Right atrium auricular region (tissue), 2 donors: ENCODE measurements around the gene MED31. TPM values are rescaled to one million over a fixed set of nuclear protein-coding genes. Genes with fewer than 3 reads are reported as not detected.

ENCODE experiments used
- DNase-seq: peaks from one replicate; pipeline ENCODE4 v3.0.0-alpha.2; 2019; ENCODE audit warnings: low spot score
- H3K27ac ChIP-seq, 2 donors: fragments of 200-600 bp; sonication (generic); 1 replicate in 1 of 2; 2 replicates in 1 of 2; pipeline ENCODE4 v1.5.1; 2016 to 2019
- H3K27me3 ChIP-seq, 2 donors: fragments of 200-600 bp; sonication (generic); one replicate each; pipeline versions ENCODE4 v1.5.1 to v1.6.0; 2017 to 2019
- H3K36me3 ChIP-seq: fragments of 200-600 bp; sonication (generic); one replicate; pipeline ENCODE4 v1.5.1; 2016
- H3K4me1 ChIP-seq, 2 donors: fragments of 200-600 bp; sonication (generic); one replicate each; pipeline versions ENCODE4 v1.5.1 to v1.6.0; 2017 to 2019
- H3K4me3 ChIP-seq, 2 donors: fragments of 200-600 bp; sonication (generic); 1 replicate in 1 of 2; 2 replicates in 1 of 2; pipeline ENCODE4 v1.5.1; 2017 to 2019; ENCODE audit warnings: mild to moderate bottlenecking in 1 of 2, moderate library complexity in 1 of 2
- H3K9me3 ChIP-seq, 2 donors: fragments of 200-600 bp; sonication (generic); one replicate each; pipeline ENCODE4 v1.5.1; 2019
- CTCF ChIP-seq, 2 donors: fragments of 200-600 bp; sonication (generic); IDR thresholded peaks; one replicate each; pipeline ENCODE4 v1.5.1; 2019; ENCODE audit warnings: antibody characterized with exemption in 2 of 2
- total RNA-seq, 2 donors: library from RNA; depleted of rRNA; stranded (reverse); fragments of >200 nt; gene quantifications; one replicate each; pipeline ENCODE4 v1.1.0, GENCODE V29; 2016

The MED31 gene
- total RNA-seq, 2 donors from 2014 or later: 7.0 to 8.2 TPM

GRCh38 chr17:6686026-6686425, 34.6 kb upstream of the MED31 start:
- Histone ChIP-seq H3K4me3 (no peak overlapping the region), H3K36me3 (no peaks in the 10 kb centered on the region), H3K9me3 (no peaks in the 10 kb centered on the region), H3K4me1 (no peaks in the 10 kb centered on the region), H3K27ac (no peak overlapping the region), H3K27me3 (no peaks in the 10 kb centered on the region)
- no peak for TF ChIP-seq CTCF (IDR thresholded peaks at IDR 0.05)
- no peak for DNase-seq

- H3K27ac ChIP-seq: no peak overlapping the region
- no peaks in the 10 kb centered on the region for H3K4me1 ChIP-seq
- H3K9me3 ChIP-seq: no peaks in the 10 kb centered on the region
- no peaks in the 10 kb centered on the region for H3K27me3 ChIP-seq
- DNase-seq: no peak
- no peak overlapping the region for H3K4me3 ChIP-seq
- no peak for TF ChIP-seq CTCF (IDR thresholded peaks at IDR 0.05)
- H3K36me3 ChIP-seq: no peaks in the 10 kb centered on the region
Measured at GRCh38 chr17:6684881-6685767, 33.7 kb upstream of the MED31 start.

GRCh38 chr17:6684460-6684783, 33.0 kb upstream of the MED31 start:
- H3K27ac ChIP-seq: no peak overlapping the region
- no peak for TF ChIP-seq CTCF (IDR thresholded peaks at IDR 0.05)
- H3K4me3 ChIP-seq: no peak overlapping the region
- no peaks in the 10 kb centered on the region for H3K36me3 ChIP-seq
- no peaks in the 10 kb centered on the region for H3K4me1 ChIP-seq
- DNase-seq: no peak
- H3K27me3 ChIP-seq: no peaks in the 10 kb centered on the region
- no peaks in the 10 kb centered on the region for H3K9me3 ChIP-seq

- Histone ChIP-seq H3K4me1 (no peaks in the 10 kb centered on the region), H3K9me3 (no peaks in the 10 kb centered on the region), H3K36me3 (no peaks in the 10 kb centered on the region), H3K27ac (no peak overlapping the region), H3K4me3 (no peak overlapping the region), H3K27me3 (no peaks in the 10 kb centered on the region)
- no peak for DNase-seq
- no peak for TF ChIP-seq CTCF (IDR thresholded peaks at IDR 0.05)
Measured at GRCh38 chr17:6683730-6684459, 32.5 kb upstream of the MED31 start.

GRCh38 chr17:6683081-6683684, 31.8 kb upstream of the MED31 start:
- Histone ChIP-seq H3K4me3 (no peak overlapping the region), H3K27me3 (no peaks in the 10 kb centered on the region), H3K9me3 (no peaks in the 10 kb centered on the region), H3K36me3 (no peaks in the 10 kb centered on the region), H3K27ac (no peak overlapping the region), H3K4me1 (no peaks in the 10 kb centered on the region)
- DNase-seq: no peak
- TF ChIP-seq CTCF (IDR thresholded peaks at IDR 0.05): no peak
